ENCODE data around the gene MNAT1. TPM values are rescaled to one million over a fixed set of nuclear protein-coding genes. Genes with fewer than 3 reads are reported as not detected.
"Not testable (repeated sequence)": the region's sequence is repeated elsewhere in the genome, so short reads cannot be mapped to it uniquely, and the experiment has no call there.

The MNAT1 gene
- total RNA-seq, 1 donor from 2014 or later = 28.5 TPM

- Histone ChIP-seq H3K4me3 (no peak overlapping the region), H3K4me1 (no peaks in the 10 kb centered on the region), H3K27ac (replicated peaks) (no peak overlapping the region), H3K27me3 (ENCODE audit: low read depth) (no peaks in the 10 kb centered on the region), H3K36me3 (peaks cover 46% of the 10 kb centered on the region), H3K9me3 (replicated peaks) (peaks cover 8% of the 10 kb centered on the region)
- TF ChIP-seq CTCF (IDR thresholded peaks at IDR 0.05; ENCODE audit: borderline replicate concordance) = no peak
- intact Hi-C loops (cut with micrococcal nuclease) = no loop called here
- no peak for DNase-seq
Observed at GRCh38 chr14:60839057-60839456, 104.5 kb downstream of the MNAT1 start.

- H3K27me3 ChIP-seq (ENCODE audit: low read depth) = no peaks in the 10 kb centered on the region
- no peak for DNase-seq
- peaks cover 46% of the 10 kb centered on the region for H3K36me3 ChIP-seq
- intact Hi-C loops (cut with micrococcal nuclease) = no loop called here
- H3K4me1 ChIP-seq = no peaks in the 10 kb centered on the region
- TF ChIP-seq CTCF (IDR thresholded peaks at IDR 0.05; ENCODE audit: borderline replicate concordance) = no peak
- H3K9me3 ChIP-seq (replicated peaks) = peaks cover 8% of the 10 kb centered on the region
- H3K4me3 ChIP-seq = no peak overlapping the region
- no peak overlapping the region for H3K27ac ChIP-seq (replicated peaks)
Observed at GRCh38 chr14:60839657-60840056, 105.1 kb downstream of the MNAT1 start.

GRCh38 chr14:60840313-60840712 lies 105.8 kb downstream of the MNAT1 start:
- DNase-seq = no peak
- H3K27me3 ChIP-seq (ENCODE audit: low read depth) = no peaks in the 10 kb centered on the region
- peaks cover 41% of the 10 kb centered on the region for H3K36me3 ChIP-seq
- no peak overlapping the region for H3K4me3 ChIP-seq
- no peaks in the 10 kb centered on the region for H3K4me1 ChIP-seq
- intact Hi-C loops (cut with micrococcal nuclease) = no loop called here
- TF ChIP-seq CTCF (IDR thresholded peaks at IDR 0.05; ENCODE audit: borderline replicate concordance) = no peak
- H3K27ac ChIP-seq (replicated peaks) = no peak overlapping the region
- peaks cover 4% of the 10 kb centered on the region for H3K9me3 ChIP-seq (replicated peaks)

- no peak for TF ChIP-seq CTCF (IDR thresholded peaks at IDR 0.05; ENCODE audit: borderline replicate concordance)
- no peak for DNase-seq
- intact Hi-C loops (cut with micrococcal nuclease) = no loop called here
Observed at GRCh38 chr14:60845523-60845922, 111.0 kb downstream of the MNAT1 start.

DNA sequence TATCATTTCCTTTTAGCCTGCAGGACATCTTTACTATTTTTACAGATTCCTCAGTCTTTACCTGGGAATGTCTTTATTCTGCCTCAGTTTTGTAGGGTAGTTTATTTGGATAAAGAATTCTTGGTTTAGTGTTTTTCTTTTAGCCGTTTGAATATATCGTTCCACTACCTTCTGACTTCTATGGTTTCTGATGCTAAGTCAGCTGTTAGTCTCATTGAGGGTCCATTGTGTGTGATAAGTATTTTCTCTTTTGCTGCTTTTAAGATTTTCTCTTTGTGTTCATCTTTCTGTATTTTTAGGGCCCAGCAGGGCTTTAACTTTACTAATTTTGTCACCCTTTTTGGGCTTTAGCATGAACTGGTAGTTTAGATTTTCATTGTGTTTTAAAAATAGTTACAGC lies 113.5 kb downstream of the MNAT1 start:
- H3K4me1 ChIP-seq = no peaks in the 10 kb centered on the region
- peaks cover 30% of the 10 kb centered on the region for H3K36me3 ChIP-seq
- H3K27me3 ChIP-seq (ENCODE audit: low read depth) = no peaks in the 10 kb centered on the region
- intact Hi-C loops (cut with micrococcal nuclease) = no loop called here
- no peak for TF ChIP-seq CTCF (IDR thresholded peaks at IDR 0.05; ENCODE audit: borderline replicate concordance)
- peaks cover 27% of the 10 kb centered on the region for H3K9me3 ChIP-seq (replicated peaks)
- no peak overlapping the region for H3K27ac ChIP-seq (replicated peaks)
- DNase-seq = no peak
- no peak overlapping the region for H3K4me3 ChIP-seq

More at GRCh38 chr14:60845523-60845922, 111.0 kb downstream of the MNAT1 start:
- Histone ChIP-seq H3K27ac (replicated peaks) (no peak overlapping the region), H3K4me3 (no peak overlapping the region), H3K36me3 (peaks cover 22% of the 10 kb centered on the region), H3K4me1 (no peaks in the 10 kb centered on the region), H3K27me3 (ENCODE audit: low read depth) (no peaks in the 10 kb centered on the region), H3K9me3 (replicated peaks) (peaks cover 22% of the 10 kb centered on the region)

DNA sequence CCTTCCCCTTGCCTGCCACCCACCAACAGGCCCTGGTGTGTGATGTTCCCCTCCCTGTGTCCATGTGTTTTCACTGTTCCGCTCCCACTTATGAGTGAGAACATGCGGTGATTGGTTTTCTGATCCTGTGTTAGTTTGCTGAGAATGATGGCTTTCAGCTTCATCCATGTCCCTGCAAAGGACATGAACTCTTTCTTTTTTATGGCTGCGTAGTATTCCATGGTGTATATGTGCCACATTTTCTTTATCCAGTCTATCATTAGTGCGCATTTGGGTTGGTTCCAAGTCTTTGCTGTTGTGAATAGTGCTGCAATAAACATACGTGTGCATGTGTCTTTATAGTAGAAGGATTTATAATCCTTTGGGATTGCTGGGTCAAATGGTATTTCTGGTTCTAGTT lies 117.1 kb downstream of the MNAT1 start:
- DNase-seq; H3K4me1 ChIP-seq; H3K4me3 ChIP-seq; intact Hi-C loops (cut with micrococcal nuclease); H3K27ac ChIP-seq (replicated peaks); H3K27me3 ChIP-seq (ENCODE audit: low read depth): not testable (repeated sequence)
- H3K9me3 ChIP-seq (replicated peaks) = peaks cover 35% of the 10 kb centered on the region
- peaks cover 37% of the 10 kb centered on the region for H3K36me3 ChIP-seq
